ENCODE data around the gene MAPK8IP2. TPM values are rescaled to one million over a fixed set of nuclear protein-coding genes. Genes with fewer than 3 reads are reported as not detected.
A peak's percentile ranks its signal among the peaks of the same experiment; 100 is the strongest.

MAPK8IP2 gene
- polyA plus RNA-seq, 1 donor, result 0.70 TPM

GRCh38 chr22:50576070-50576469, 24.5 kb upstream of the MAPK8IP2 start:
- DNase-seq, result no peak

- DNase-seq, result no peak
Measured at GRCh38 chr22:50576806-50577696, 23.5 kb upstream of the MAPK8IP2 start.

- no peak for DNase-seq
Measured at GRCh38 chr22:50577697-50577986, 23.0 kb upstream of the MAPK8IP2 start.

- no peak for DNase-seq
Measured at GRCh38 chr22:50577987-50578775, 22.4 kb upstream of the MAPK8IP2 start, which contains the start of gene CPT1B. CPT1B (minus strand) TSS chr22:50578427; CDS start chr22:50577915, 512 bp downstream.

- no peak for DNase-seq
Measured at GRCh38 chr22:50578776-50579310, 21.8 kb upstream of the MAPK8IP2 start.

- DNase-seq, result no peak
Measured at GRCh38 chr22:50579752-50580151, 20.8 kb upstream of the MAPK8IP2 start.

GRCh38 chr22:50581031-50581949, 19.3 kb upstream of the MAPK8IP2 start:
- no peak for DNase-seq

GRCh38 chr22:50581950-50582492, 18.6 kb upstream of the MAPK8IP2 start:
- no peak for DNase-seq

- DNase-seq, result peak; percentile 99
Measured at GRCh38 chr22:50582493-50583293, 17.9 kb upstream of the MAPK8IP2 start, which contains the start of gene CHKB. CHKB (minus strand) TSS chr22:50582849; CDS start chr22:50582781, 68 bp downstream.

GRCh38 chr22:50583294-50583861, 17.2 kb upstream of the MAPK8IP2 start:
- no peak for DNase-seq

GRCh38 chr22:50584106-50585096, 16.2 kb upstream of the MAPK8IP2 start:
- no peak for DNase-seq

- DNase-seq, result no peak
Measured at GRCh38 chr22:50585238-50585637, 15.4 kb upstream of the MAPK8IP2 start.

- no peak for DNase-seq
Measured at GRCh38 chr22:50585781-50586180, 14.8 kb upstream of the MAPK8IP2 start.

GRCh38 chr22:50586416-50586815, 14.2 kb upstream of the MAPK8IP2 start:
- DNase-seq, result no peak

- no peak for DNase-seq
Measured at GRCh38 chr22:50587407-50587806, 13.2 kb upstream of the MAPK8IP2 start.

GRCh38 chr22:50595189-50595588, 5.4 kb upstream of the MAPK8IP2 start:
- no peak for DNase-seq

- no peak for DNase-seq
Measured at GRCh38 chr22:50597097-50597496, 3.5 kb upstream of the MAPK8IP2 start.

GRCh38 chr22:50599816-50600455, 657 bp upstream of the MAPK8IP2 start:
- DNase-seq, result peak; percentile 68

Data from hindlimb muscle (tissue), 1 donor.